Measurements from ENCODE around the gene KIF5B.
A peak's percentile ranks its signal among the peaks of the same experiment; 100 is the strongest.
"Not testable (repeated sequence)": the region's sequence is repeated elsewhere in the genome, so short reads cannot be mapped to it uniquely, and the experiment has no call there.

The KIF5B gene

DNA sequence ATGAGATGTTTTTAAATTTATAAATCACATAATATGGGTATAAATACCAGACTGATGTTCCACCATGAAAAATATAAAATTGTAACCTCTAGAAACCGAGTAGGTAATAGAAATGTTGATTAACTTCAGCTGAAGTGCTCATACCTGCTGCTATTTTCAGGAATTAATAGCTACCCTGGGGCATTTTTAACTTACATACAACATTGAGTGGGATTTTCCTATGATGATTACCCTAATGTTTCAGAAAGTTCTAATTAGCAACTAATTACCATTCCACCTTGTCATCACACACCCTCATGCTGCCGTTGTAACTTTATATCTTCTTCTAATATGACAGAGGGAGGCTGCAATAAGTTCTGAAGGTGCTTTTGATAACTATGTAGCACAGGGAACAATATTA, 74.1 kb downstream of the KIF5B start:
- Mint-ChIP-seq H3K27me3 (ENCODE audit: low read depth, poor library complexity) (no peaks in the 10 kb centered on the region), H3K36me3 (ENCODE audit: low read depth) (peaks cover 32% of the 10 kb centered on the region), H3K9me3 (peaks cover 33% of the 10 kb centered on the region), H3K27ac (no peak overlapping the region), H3K4me1 (no peaks in the 10 kb centered on the region), H3K4me3 (no peak overlapping the region)
- TF ChIP-seq, protein P1, sequence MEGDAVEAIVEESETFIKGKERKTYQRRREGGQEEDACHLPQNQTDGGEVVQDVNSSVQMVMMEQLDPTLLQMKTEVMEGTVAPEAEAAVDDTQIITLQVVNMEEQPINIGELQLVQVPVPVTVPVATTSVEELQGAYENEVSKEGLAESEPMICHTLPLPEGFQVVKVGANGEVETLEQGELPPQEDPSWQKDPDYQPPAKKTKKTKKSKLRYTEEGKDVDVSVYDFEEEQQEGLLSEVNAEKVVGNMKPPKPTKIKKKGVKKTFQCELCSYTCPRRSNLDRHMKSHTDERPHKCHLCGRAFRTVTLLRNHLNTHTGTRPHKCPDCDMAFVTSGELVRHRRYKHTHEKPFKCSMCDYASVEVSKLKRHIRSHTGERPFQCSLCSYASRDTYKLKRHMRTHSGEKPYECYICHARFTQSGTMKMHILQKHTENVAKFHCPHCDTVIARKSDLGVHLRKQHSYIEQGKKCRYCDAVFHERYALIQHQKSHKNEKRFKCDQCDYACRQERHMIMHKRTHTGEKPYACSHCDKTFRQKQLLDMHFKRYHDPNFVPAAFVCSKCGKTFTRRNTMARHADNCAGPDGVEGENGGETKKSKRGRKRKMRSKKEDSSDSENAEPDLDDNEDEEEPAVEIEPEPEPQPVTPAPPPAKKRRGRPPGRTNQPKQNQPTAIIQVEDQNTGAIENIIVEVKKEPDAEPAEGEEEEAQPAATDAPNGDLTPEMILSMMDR (IDR thresholded peaks at IDR 0.05): no peak
- no peak for DNase-seq

DNA sequence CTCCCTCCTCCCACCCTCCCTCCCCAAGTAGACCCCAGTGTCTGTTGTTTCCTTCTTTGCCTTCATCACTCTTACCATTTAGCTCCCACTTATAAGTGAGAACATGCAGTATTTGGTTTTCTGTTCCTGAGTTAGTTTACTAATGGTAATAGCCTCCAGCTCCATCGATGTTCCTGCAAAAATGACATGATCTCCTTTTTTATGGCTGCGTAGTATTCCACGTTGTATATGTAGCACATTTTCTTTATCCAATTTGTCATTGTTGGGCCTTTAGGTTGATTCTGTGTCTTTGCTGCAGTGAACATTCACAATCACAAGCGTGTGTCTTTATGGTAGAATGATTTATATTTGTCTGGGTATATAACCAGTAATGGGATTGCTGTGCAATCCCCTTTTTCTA, 75.8 kb downstream of the KIF5B start:
- TF ChIP-seq, protein P1 (IDR thresholded peaks at IDR 0.05): no peak
- no peaks in the 10 kb centered on the region for H3K27me3 Mint-ChIP-seq (ENCODE audit: low read depth, poor library complexity)
- H3K4me1 Mint-ChIP-seq: peaks cover under 1% of the 10 kb centered on the region
- H3K4me3 Mint-ChIP-seq: no peak overlapping the region
- no peak for DNase-seq
- peaks cover 28% of the 10 kb centered on the region for H3K9me3 Mint-ChIP-seq
- H3K27ac Mint-ChIP-seq: no peak overlapping the region
- H3K36me3 Mint-ChIP-seq (ENCODE audit: low read depth): peaks cover 33% of the 10 kb centered on the region

DNA sequence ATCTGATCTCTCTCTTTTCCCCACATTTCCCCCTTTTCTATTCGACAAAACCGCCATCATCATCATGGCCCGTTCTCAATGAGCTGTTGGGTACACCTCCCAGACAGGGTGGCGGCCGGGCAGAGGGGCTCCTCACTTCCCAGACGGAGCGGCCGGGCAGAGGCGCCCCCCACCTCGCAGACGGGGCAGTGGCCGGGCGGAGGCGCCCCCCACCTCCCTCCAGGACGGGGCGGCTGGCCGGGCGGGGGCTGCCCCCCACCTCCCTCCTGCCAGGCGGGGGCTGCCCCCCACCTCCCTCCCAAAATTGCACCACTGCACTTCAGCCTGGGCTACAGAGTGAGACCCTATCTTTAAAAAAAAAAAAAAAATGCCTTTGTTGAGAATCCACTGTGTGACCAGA, 77.2 kb downstream of the KIF5B start:
- peaks cover 33% of the 10 kb centered on the region for H3K36me3 Mint-ChIP-seq (ENCODE audit: low read depth)
- H3K9me3 Mint-ChIP-seq: peaks cover 28% of the 10 kb centered on the region

DNA sequence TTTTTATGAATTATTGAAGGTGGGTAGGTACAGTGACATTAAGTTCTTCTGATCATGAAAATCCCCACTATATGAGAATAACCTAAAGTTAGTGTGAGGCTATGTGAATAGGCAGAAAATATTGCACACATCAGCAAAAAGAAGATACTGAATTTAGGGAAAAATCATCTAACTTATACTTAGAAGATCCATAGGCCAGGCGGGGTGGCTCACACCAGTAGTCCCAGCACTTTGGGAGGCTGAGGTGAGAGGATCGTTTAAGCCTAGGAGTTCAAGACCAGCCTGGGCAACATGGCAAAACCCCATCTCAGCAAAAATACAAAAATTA, 78.1 kb downstream of the KIF5B start:
- Mint-ChIP-seq H3K27ac (no peak overlapping the region), H3K9me3 (peaks cover 28% of the 10 kb centered on the region), H3K27me3 (ENCODE audit: low read depth, poor library complexity) (no peaks in the 10 kb centered on the region), H3K4me1 (peaks cover 10% of the 10 kb centered on the region), H3K36me3 (ENCODE audit: low read depth) (peaks cover 33% of the 10 kb centered on the region), H3K4me3 (no peak overlapping the region)
- no peak for DNase-seq
- TF ChIP-seq, protein P1 (IDR thresholded peaks at IDR 0.05): no peak

More for the DNA sequence above, 77.2 kb downstream of the KIF5B start:
- H3K4me1 Mint-ChIP-seq; DNase-seq; H3K27me3 Mint-ChIP-seq (ENCODE audit: low read depth, poor library complexity); H3K27ac Mint-ChIP-seq; H3K4me3 Mint-ChIP-seq: not testable (repeated sequence)

DNA sequence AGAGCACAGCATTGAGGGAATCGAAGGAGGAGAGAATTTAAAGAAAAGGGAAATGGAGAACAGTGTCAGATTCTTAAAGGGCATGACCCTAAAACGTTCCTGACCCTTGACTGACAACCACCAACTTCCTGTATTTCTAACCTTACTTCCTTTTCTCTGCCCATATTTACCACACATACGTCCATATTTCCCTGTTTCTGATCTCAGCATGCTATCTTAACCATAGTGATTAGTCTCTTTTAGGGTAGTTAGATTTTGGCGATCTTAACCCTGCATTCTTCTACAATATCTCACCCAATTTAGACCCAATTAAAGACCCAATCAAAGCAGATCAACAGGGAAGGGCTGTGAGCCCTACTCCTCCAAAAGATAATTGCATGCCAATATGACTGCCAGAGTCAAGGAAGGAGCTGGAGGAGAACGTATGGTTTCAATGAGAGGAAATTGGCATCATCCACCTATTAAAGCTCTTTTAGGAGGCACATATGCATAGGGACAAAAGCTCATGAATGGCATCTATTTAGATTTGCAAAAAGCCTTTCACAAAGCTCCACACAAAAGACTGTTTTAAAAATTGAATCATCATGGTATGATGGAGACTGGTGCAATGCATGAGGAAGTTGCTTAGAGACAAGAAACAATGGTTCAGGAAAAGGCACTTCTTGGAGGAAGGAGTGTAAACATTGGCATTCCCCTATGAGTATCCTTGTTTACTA, 78.6 kb downstream of the KIF5B start:
- DNase-seq: no peak
- H3K9me3 Mint-ChIP-seq: peaks cover 28% of the 10 kb centered on the region
- no peak overlapping the region for H3K4me3 Mint-ChIP-seq
- peaks cover 10% of the 10 kb centered on the region for H3K4me1 Mint-ChIP-seq
- TF ChIP-seq, protein P1 (IDR thresholded peaks at IDR 0.05): no peak
- H3K27me3 Mint-ChIP-seq (ENCODE audit: low read depth, poor library complexity): no peaks in the 10 kb centered on the region
- no peak overlapping the region for H3K27ac Mint-ChIP-seq
- peaks cover 33% of the 10 kb centered on the region for H3K36me3 Mint-ChIP-seq (ENCODE audit: low read depth)

DNA sequence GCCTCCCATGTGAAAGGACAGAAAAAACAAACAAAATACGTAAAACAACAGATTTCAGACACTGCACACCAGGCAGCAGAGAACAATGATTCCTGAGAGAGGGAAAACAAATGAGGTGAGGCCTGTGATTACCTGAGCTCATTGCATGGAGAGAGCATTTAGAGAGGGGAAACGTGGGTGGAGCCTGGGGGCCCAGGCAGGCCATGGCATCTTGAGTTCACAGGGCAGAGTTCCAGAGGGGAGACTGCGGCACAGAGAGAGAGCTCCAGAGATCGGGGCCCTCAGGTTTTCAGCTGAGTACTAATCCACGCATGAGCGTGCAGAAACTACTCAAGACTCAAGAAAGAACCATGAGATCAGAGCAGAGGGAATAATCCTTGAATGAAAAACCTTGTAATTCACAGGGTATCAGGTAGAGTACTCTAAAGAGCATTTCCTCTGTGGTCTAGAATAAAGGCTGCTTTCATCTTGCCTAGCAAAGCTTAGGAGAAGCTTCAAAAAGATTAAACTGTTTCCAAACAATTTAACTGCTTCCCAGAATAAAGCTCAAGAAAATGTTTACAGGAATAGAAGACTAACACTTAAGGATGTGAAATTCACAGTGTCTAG, 81.0 kb downstream of the KIF5B start:
- Mint-ChIP-seq H3K4me3 (no peak overlapping the region), H3K27ac (peak overlapping the region; percentile 80), H3K9me3 (peaks cover 17% of the 10 kb centered on the region), H3K36me3 (ENCODE audit: low read depth) (peaks cover 25% of the 10 kb centered on the region), H3K4me1 (peaks cover 10% of the 10 kb centered on the region), H3K27me3 (ENCODE audit: low read depth, poor library complexity) (no peaks in the 10 kb centered on the region)
- TF ChIP-seq, protein P1 (IDR thresholded peaks at IDR 0.05): no peak
- DNase-seq: no peak

Data from nephron progenitor cell (in vitro differentiated cells).